AG04449 (cell line): ENCODE data around the gene ZNF407.

Experiments
- CTCF ChIA-PET: fragments of 350-600 bp; formaldehyde crosslinking; extraction: SDS; loops from one replicate; lab custom pipeline; 2021; ENCODE audit warnings: antibody characterized with exemption; lab: Yijun Ruan, JAX
- POLR2A ChIA-PET: fragments of 400-600, 350-600 bp; formaldehyde crosslinking; extraction: SDS; loops from one replicate; lab custom pipeline; 2020; ENCODE audit warnings: antibody characterized with exemption, inconsistent platforms; lab: Yijun Ruan, JAX
- DNase-seq: peaks from one replicate; pipeline ENCODE4 v3.0.0-alpha.2; 2010; ENCODE audit warnings: low read depth, low spot score
- H3K4me3 ChIP-seq: 2 replicates; pipeline ENCODE4 v1.5.1; 2011; ENCODE audit warnings: low read depth, mild to moderate bottlenecking, control low read depth, low read length
- TF ChIP-seq, protein P1 (sequence below): IDR thresholded peaks from one replicate; pipeline ENCODE4 v1.5.1; 2011; ENCODE audit warnings: mild to moderate bottlenecking, moderate library complexity, low read length, control low read depth, inconsistent platforms; ENCODE audit not compliant: insufficient read depth; ENCODE audit errors: missing control alignments

The ZNF407 gene

DNA sequence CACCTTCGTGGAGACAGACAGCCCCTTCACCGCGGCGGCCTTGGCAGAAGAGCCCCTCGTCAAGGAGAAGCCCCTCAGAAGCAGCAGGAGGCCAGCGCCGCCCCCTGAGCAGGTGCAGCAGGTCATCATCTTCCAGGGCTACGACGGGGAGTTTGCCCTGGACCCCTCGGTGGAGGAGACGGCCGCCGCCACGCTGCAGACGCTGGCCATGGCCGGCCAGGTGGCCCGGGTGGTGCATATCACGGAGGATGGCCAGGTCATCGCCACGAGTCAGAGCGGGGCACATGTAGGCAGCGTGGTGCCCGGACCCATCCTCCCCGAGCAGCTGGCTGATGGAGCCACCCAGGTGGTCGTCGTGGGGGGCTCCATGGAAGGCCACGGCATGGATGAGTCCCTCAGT, 465.5 kb downstream of the ZNF407 start:
- ChIA-PET POLR2A (no interaction called here), CTCF (no interaction called here)
- DNase-seq, result no peak
- TF ChIP-seq, protein P1, sequence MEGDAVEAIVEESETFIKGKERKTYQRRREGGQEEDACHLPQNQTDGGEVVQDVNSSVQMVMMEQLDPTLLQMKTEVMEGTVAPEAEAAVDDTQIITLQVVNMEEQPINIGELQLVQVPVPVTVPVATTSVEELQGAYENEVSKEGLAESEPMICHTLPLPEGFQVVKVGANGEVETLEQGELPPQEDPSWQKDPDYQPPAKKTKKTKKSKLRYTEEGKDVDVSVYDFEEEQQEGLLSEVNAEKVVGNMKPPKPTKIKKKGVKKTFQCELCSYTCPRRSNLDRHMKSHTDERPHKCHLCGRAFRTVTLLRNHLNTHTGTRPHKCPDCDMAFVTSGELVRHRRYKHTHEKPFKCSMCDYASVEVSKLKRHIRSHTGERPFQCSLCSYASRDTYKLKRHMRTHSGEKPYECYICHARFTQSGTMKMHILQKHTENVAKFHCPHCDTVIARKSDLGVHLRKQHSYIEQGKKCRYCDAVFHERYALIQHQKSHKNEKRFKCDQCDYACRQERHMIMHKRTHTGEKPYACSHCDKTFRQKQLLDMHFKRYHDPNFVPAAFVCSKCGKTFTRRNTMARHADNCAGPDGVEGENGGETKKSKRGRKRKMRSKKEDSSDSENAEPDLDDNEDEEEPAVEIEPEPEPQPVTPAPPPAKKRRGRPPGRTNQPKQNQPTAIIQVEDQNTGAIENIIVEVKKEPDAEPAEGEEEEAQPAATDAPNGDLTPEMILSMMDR, result no peak
- H3K4me3 ChIP-seq, result no peak overlapping the region

DNA sequence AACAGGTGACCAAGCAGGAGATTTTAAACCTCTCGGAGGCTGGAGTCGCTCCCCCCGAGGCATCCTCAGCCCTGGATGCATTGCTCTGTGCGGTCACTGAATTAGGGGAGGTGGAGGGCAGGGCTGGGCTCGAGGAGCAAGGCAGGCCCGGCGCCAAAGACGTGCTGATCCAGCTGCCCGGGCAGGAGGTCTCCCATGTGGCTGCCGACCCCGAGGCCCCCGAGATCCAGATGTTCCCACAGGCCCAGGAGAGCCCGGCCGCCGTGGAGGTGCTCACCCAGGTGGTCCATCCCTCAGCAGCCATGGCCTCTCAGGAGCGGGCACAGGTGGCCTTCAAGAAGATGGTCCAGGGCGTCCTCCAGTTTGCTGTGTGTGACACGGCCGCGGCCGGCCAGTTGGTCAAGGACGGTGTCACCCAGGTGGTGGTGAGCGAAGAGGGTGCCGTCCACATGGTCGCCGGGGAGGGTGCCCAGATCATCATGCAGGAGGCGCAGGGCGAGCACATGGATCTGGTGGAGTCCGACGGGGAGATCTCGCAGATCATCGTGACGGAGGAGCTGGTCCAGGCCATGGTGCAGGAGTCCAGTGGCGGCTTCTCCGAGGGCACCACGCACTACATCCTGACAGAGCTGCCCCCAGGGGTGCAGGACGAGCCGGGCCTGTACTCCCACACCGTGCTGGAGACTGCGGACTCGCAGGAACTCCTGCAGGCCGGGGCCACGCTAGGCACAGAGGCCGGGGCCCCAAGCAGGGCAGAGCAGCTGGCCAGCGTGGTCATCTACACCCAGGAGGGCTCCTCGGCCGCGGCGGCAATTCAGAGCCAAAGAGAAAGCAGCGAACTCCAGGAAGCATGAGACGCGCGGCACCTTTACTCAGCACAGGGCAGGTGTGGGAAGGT, 466.2 kb downstream of the ZNF407 start:
- CTCF ChIA-PET, result no interaction called here
- no peak for DNase-seq
- no peak overlapping the region for H3K4me3 ChIP-seq
- POLR2A ChIA-PET, result no interaction called here
- TF ChIP-seq, protein P1, result no peak

DNA sequence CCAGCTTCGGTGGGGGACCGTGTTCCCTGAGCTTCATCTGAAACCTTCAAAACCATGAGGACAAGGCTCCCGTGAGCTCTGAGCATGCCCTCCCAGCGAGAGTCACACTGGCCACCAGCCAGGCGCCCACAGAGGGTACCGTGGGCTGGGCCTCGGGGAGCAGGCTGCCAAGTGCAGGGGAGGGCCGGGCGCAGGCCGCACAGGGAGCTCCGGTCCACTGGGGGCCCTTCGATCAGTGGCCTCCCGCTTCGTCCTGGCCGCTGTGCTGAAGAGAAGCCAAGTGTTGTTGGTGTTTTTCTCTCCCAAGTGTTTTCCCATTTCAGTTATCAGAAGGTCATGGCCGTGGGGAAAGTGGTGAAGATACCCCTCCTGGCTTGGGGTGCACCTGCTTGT, 466.8 kb downstream of the ZNF407 start:
- no peak for DNase-seq
- POLR2A ChIA-PET, result no interaction called here
- TF ChIP-seq, protein P1, result no peak
- H3K4me3 ChIP-seq, result no peak overlapping the region
- CTCF ChIA-PET, result interaction anchor here (1.3 kb wide), 1 partner anchor 23 kb away, joined by 3 read pairs; no protein-coding TSS in a partner anchor

DNA sequence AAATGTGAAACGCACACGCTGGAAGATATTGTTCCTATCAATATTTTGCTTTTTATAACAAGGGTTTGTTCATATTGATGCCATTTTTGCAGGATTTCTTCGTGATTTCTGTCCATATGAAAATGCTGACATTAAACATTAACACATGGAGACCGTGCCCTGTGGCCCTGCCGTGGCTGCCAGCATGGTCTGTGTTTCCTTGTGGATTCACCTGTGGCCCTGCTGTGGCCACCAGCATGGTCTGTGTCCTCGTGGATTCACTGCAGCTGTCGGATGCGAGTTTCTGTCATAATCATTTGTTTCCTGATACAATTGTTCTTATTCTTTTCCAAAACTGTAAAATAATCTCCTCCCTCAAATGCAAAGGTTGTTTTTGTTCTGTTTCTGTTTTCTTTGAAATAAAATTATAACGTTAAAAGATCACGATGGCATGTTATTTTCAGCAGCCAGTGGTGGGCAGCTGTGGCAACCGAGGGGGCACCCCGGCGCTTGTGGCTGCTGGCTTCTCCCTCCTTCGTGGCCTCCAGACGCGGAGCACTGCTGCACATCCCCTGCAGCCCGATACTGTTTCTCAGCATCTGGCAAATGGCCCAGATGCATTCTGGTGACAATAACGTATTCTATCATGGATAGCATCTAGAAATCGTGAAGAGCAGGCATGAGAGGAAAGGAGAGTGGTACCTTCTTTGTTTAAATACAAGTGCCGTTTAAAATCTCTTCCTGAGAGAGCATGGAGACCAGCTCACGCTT, 467.8 kb downstream of the ZNF407 start:
- POLR2A ChIA-PET, result no interaction called here
- TF ChIP-seq, protein P1, result no peak
- H3K4me3 ChIP-seq, result no peak overlapping the region
- CTCF ChIA-PET, result interaction anchor here (1.3 kb wide), 1 partner anchor 24 kb away, joined by 3 read pairs; no protein-coding TSS in a partner anchor
- no peak for DNase-seq

DNA sequence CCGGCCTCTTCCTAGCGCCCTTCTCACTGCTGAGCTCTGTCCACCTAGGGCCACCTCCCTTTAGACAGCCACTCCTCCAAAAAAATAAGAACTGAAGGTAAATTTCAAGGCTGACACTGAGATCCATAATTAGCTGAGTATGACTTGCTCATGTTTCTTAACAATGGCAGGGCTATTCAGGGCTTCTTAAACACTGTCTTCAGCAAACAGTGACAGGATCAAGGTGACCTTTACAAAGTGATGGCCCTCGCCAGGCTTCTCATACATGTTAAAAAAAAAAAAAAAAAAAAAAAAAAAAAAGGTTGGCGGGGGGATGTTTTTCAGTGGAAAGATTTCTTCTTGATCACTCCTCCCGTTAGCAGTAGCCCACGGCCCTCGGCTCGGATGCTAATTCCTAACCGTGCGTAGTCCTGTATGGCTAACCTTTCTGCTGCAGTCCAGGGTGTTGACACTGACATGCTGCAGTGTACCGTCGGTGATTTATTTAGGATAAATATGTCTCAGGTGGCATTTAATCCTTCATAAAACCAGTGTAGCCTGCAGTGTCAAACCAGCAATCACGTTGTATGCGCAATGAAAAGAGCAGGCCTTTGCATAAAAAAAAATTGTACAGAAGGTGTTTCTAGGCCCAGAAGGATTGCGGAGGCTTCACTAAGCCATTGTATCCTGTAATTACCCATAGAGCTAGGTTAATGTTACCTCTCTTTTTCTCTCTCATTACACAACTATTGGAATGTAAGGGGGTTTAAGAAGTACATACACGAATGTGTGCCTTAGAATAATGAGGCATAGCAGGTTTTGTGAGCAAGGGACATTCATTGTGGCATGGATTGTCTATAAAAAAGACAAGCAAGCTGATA, 468.6 kb downstream of the ZNF407 start:
- DNase-seq, result no peak
- TF ChIP-seq, protein P1, result no peak
- ChIA-PET CTCF (interaction anchor here (1.0 kb wide), 1 partner anchor 25 kb away, joined by 4 read pairs; no protein-coding TSS in a partner anchor), POLR2A (no interaction called here)
- H3K4me3 ChIP-seq, result no peak overlapping the region
